Prostate gland (tissue), 2 donors: Measurements from ENCODE around the gene ATP6V1C2.

Source experiments
- CTCF ChIP-seq, 4 experiments: fragments of 200-600 bp in 2 of 4; fragments of 450-650 bp in 2 of 4; sonication (generic) in 2 of 4; IDR thresholded peaks; 1 replicate in 3 of 4; 2 replicates in 1 of 4; pipeline ENCODE4 v1.5.1; 2016 to 2019; ENCODE audit warnings: antibody characterized with exemption in 4 of 4, mild to moderate bottlenecking in 2 of 4, moderate library complexity in 2 of 4
- POLR2A ChIP-seq: fragments of 450-650 bp; IDR thresholded peaks from one replicate; pipeline ENCODE4 v1.6.1; 2016; ENCODE audit warnings: antibody characterized with exemption, mild to moderate bottlenecking
- POLR2AphosphoS5 ChIP-seq: sonication (generic); formaldehyde crosslinking; IDR thresholded peaks from one replicate; pipeline ENCODE4 v1.6.1; 2017; ENCODE audit warnings: antibody characterized with exemption

GRCh38 chr2:10740226-10740625 lies 18.8 kb downstream of the ATP6V1C2 start:
- TF ChIP-seq CTCF (IDR thresholded peaks at IDR 0.05): no peak
- TF ChIP-seq POLR2A: no peak
- TF ChIP-seq POLR2AphosphoS5: no peak
